Endothelial cell of umbilical vein (primary cell): ENCODE results near the gene MAGEA9B. TPM values are rescaled to one million over a fixed set of nuclear protein-coding genes. Genes with fewer than 3 reads are reported as not detected.
A peak's percentile ranks its signal among the peaks of the same experiment; 100 is the strongest.

ENCODE experiments used
- BruUV-seq: library from RNA; stranded (reverse); fragments of 400-500 nt; replicated peaks from 2 replicates; lab custom pipeline; 2021; lab: Mats Ljungman, UMichigan
- CTCF ChIA-PET: fragments of 300-600, 350-600 bp; sonication (Branson Sonifier 250); formaldehyde crosslinking; loops from one replicate; lab custom pipeline; 2021; ENCODE audit warnings: antibody characterized with exemption, inconsistent platforms; lab: Charles Lee
- POLR2A ChIA-PET: fragments of 300-600, 350-600 bp; sonication (Branson Sonifier 250); formaldehyde crosslinking; loops from one replicate; lab custom pipeline; 2021; ENCODE audit warnings: antibody characterized with exemption, inconsistent platforms; lab: Charles Lee
- DNase-seq: peaks from one replicate; pipeline ENCODE4 v3.0.0-alpha.2; 2011; ENCODE audit warnings: low read depth, low spot score
- FAIRE-seq: peaks from 2 replicates; lab custom pipeline; 2011; peaks lifted over from hg19 to GRCh38; lab: Jason Lieb, UNC
- H2AFZ ChIP-seq: 2 replicates; pipeline ENCODE4 v1.6.0; 2012; ENCODE audit warnings: low read depth, low read length, control low read depth, inconsistent platforms
- H3K27ac ChIP-seq: 2 replicates; pipeline ENCODE4 v1.5.1; 2011; ENCODE audit warnings: low read depth, mild to moderate bottlenecking, control low read depth, low read length, moderate library complexity; ENCODE audit not compliant: insufficient read depth
- H3K27me3 ChIP-seq, 2 experiments: 2 replicates each; pipeline versions ENCODE4 v1.6.0 to v1.6.1; 2011; ENCODE audit warnings: low read length in 2 of 2, mixed read lengths in 1 of 2; ENCODE audit not compliant: control insufficient read depth in 2 of 2, insufficient read depth in 2 of 2
- H3K36me3 ChIP-seq, 2 experiments: 2 replicates in 1 of 2; 3 replicates in 1 of 2; pipeline ENCODE4 v1.5.1; 2011; ENCODE audit warnings: low read length in 2 of 2, mild to moderate bottlenecking in 1 of 2, moderate library complexity in 1 of 2; ENCODE audit not compliant: control insufficient read depth in 2 of 2, insufficient read depth in 2 of 2; ENCODE audit errors: extremely low read depth in 1 of 2
- H3K4me1 ChIP-seq: 3 replicates; pipeline ENCODE4 v1.5.1; 2011; ENCODE audit warnings: mild to moderate bottlenecking, low read length; ENCODE audit not compliant: control insufficient read depth, insufficient read depth; ENCODE audit errors: extremely low read depth
- H3K4me2 ChIP-seq: 2 replicates; pipeline ENCODE4 v1.6.1; 2011; ENCODE audit warnings: low read length, control low read depth, mixed read lengths; ENCODE audit not compliant: insufficient read depth
- H3K4me3 ChIP-seq, 3 experiments: fragments of 200-600 bp in 1 of 3; sonication (generic), shearing (Covaris generic) in 1 of 3; replicated peaks in 1 of 3; 2 replicates each; pipeline ENCODE4 v1.5.1; 2011 to 2016; ENCODE audit warnings: control low read depth in 3 of 3, low read length in 3 of 3, mild to moderate bottlenecking in 2 of 3, inconsistent platforms in 1 of 3, low read depth in 1 of 3, moderate library complexity in 1 of 3; ENCODE audit not compliant: insufficient read depth in 1 of 3
- H3K79me2 ChIP-seq: 2 replicates; pipeline ENCODE4 v1.6.0; 2012; ENCODE audit warnings: low read length, inconsistent platforms; ENCODE audit not compliant: control insufficient read depth, insufficient read depth
- H3K9ac ChIP-seq: replicated peaks from 2 replicates; pipeline ENCODE3; 2011; ENCODE audit warnings: low read length, control low read depth; ENCODE audit not compliant: insufficient read depth; ENCODE audit errors: extremely low read depth
- H3K9me1 ChIP-seq: replicated peaks from 3 replicates; pipeline ENCODE4 v1.6.0; 2011; ENCODE audit warnings: mild to moderate bottlenecking, low read length; ENCODE audit not compliant: control insufficient read depth, insufficient read depth; ENCODE audit errors: extremely low read depth
- H3K9me3 ChIP-seq: replicated peaks from 2 replicates; pipeline ENCODE4 v1.5.1; 2012; ENCODE audit warnings: low read length, inconsistent platforms; ENCODE audit not compliant: control insufficient read depth, insufficient read depth
- H4K20me1 ChIP-seq: replicated peaks from 2 replicates; pipeline ENCODE3; 2011; ENCODE audit warnings: mild to moderate bottlenecking, low read length; ENCODE audit not compliant: control insufficient read depth, insufficient read depth; ENCODE audit errors: extremely low read depth
- EZH2 ChIP-seq: IDR thresholded peaks from 2 replicates; pipeline ENCODE4 v1.6.1; 2012; ENCODE audit warnings: borderline replicate concordance, low read depth, mild to moderate bottlenecking, moderate library complexity, low read length, inconsistent platforms; ENCODE audit not compliant: severe bottlenecking
- GATA2 ChIP-seq: IDR thresholded peaks from 2 replicates; pipeline ENCODE4 v1.7.0; 2011; ENCODE audit warnings: low read depth, mild to moderate bottlenecking, moderate library complexity, mixed read lengths, low read length; ENCODE audit not compliant: insufficient read length, insufficient read depth
- MAX ChIP-seq: IDR thresholded peaks from 2 replicates; pipeline ENCODE4 v1.6.1; 2011; ENCODE audit not compliant: insufficient read depth, insufficient read length
- POLR2A ChIP-seq: IDR thresholded peaks from 2 replicates; pipeline ENCODE4 v1.6.1; 2012; ENCODE audit warnings: low read depth, mild to moderate bottlenecking, control low read depth, low read length
- POLR2AphosphoS5 ChIP-seq: IDR thresholded peaks from 2 replicates; pipeline ENCODE4 v1.6.1; 2012; ENCODE audit warnings: low read depth, mild to moderate bottlenecking, control low read depth, low read length, moderate library complexity; ENCODE audit not compliant: insufficient read depth
- dilution Hi-C: fragments of 300-500 bp; cut with MboI; formaldehyde crosslinking; loops from one replicate; pipeline ENCODE4 v1.15.0; 2019; ENCODE audit warnings: low sequenced_read_pairs; ENCODE audit not compliant: extremely low pct_ligation_motif_present
- intact Hi-C: fragments of 100-400 bp; cut with micrococcal nuclease; formaldehyde crosslinking; loops from one replicate; pipeline ENCODE4 v1.10.0; 2022
- polyA plus RNA-seq, 4 experiments: library from polyadenylated mRNA; depleted of rRNA in 3 of 4; stranded (reverse) in 3 of 4; unstranded in 1 of 4; fragments of >200 nt; gene quantifications; 2 replicates each; pipeline versions ENCODE4 v1.2.1 to v1.2.3, GENCODE V29; 2011 to 2012; ENCODE audit warnings: missing spikeins in 1 of 4
- total RNA-seq: library from RNA; stranded (reverse); gene quantifications from 2 replicates; pipeline ENCODE4 v1.2.3, GENCODE V29; 2021
- TF ChIP-seq, protein P1 (sequence below), 2 donors: IDR thresholded peaks; 1 replicate in 1 of 2; 2 replicates in 1 of 2; pipeline ENCODE4 v1.5.1; 2011; ENCODE audit warnings: low read length in 2 of 2, mild to moderate bottlenecking in 2 of 2, moderate library complexity in 2 of 2, control low read depth in 1 of 2, inconsistent platforms in 1 of 2, low read depth in 1 of 2; ENCODE audit not compliant: insufficient read depth in 1 of 2; ENCODE audit errors: extremely low read depth in 1 of 2

Gene MAGEA9B
- total and polyA plus RNA-seq, 2 donors (not counting 3 experiments of a cell fraction or from before 2014, with no cell fraction given): not detected

DNA sequence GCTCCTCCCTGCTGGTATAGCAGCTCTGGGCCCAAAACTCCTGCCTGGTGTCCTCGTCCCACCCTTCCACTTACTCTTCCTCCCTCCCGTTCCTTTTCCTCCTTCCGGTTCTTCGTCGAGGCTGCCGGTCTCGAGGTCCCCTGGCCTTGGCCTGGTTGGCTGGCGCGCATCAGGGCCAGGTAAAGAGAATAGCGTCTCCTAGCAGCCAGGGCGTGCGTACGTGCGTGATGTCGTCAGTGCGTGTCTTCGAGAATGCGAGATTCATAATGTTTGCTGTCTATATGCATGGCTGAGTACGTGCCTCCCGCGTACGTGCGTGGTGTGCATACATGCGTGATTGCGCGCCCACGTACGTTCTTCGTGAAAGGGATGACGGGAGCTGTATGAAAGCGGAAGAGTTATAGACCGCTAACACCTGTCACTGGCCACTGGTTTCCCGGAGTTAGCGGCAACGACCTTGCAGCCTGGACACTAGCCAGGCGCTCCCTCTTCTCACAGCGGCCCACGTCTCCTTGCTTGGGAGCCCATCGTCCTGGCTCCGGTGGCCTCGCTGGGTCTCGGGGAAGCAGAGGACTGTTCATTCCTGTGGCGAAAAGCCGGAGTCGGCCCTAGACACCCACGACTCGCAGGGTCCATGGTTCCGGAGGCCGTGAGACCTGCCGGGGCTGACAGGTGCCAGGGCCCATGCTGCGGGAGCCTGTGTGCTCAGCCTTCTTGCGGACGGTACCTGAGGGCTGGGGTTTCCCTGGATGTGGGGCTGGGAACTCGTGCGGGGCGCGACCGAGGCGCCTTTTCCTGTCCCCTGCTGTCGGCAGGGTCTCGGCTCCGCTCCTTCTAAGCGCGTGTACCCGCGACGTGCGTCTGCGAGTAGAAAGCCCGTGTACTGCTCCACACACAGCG lies 46.4 kb downstream of the MAGEA9B start, which contains the start of gene EOLA1:
Gene EOLA1 (plus strand): TSS at position 392 of the 900 bp plus-strand sequence. CDS start 4,619 bp downstream, outside the sequence.
- H3K36me3 ChIP-seq: no peaks in the 10 kb centered on the region
- no peaks in the 10 kb centered on the region for H4K20me1 ChIP-seq
- dilution Hi-C loops: no loop called here
- H3K4me2 ChIP-seq: peak within 1 kb of the TSS; percentile 55
- ChIA-PET POLR2A (interaction anchor here (1.0 to 2.5 kb wide), 3 partner anchors 14 to 398 kb away, joined by 7 to 16 read pairs (median 15); partner anchors contain the start of genes EOLA2 and IDS), CTCF (interaction anchor here (1.0 to 3.4 kb wide), 6 partner anchors 13 to 397 kb away, joined by 3 to 20 read pairs (median 4); partner anchors contain the start of genes EOLA2 and IDS)
- H3K4me3 ChIP-seq: peak within 1 kb of the TSS in 2 of 3 experiments; percentile 47 to 90
- H3K27me3 ChIP-seq: no peaks in the 10 kb centered on the region
- H3K9me1 ChIP-seq: no peaks in the 10 kb centered on the region
- DNase-seq (peak; percentile 96), FAIRE-seq (peak; percentile 99)
- peak within 1 kb of the TSS; percentile 48 for H3K27ac ChIP-seq
- BruUV-seq: no TSS peak
- no peaks in the 10 kb centered on the region for H3K79me2 ChIP-seq
- intact Hi-C loops: no loop called here
- H3K9me3 ChIP-seq: no peaks in the 10 kb centered on the region
- TF ChIP-seq EZH2: no peak
- TF ChIP-seq MAX: no peak
- TF ChIP-seq GATA2: no peak
- no peak for TF ChIP-seq POLR2AphosphoS5
- TF ChIP-seq, protein P1, sequence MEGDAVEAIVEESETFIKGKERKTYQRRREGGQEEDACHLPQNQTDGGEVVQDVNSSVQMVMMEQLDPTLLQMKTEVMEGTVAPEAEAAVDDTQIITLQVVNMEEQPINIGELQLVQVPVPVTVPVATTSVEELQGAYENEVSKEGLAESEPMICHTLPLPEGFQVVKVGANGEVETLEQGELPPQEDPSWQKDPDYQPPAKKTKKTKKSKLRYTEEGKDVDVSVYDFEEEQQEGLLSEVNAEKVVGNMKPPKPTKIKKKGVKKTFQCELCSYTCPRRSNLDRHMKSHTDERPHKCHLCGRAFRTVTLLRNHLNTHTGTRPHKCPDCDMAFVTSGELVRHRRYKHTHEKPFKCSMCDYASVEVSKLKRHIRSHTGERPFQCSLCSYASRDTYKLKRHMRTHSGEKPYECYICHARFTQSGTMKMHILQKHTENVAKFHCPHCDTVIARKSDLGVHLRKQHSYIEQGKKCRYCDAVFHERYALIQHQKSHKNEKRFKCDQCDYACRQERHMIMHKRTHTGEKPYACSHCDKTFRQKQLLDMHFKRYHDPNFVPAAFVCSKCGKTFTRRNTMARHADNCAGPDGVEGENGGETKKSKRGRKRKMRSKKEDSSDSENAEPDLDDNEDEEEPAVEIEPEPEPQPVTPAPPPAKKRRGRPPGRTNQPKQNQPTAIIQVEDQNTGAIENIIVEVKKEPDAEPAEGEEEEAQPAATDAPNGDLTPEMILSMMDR (IDR thresholded peaks at IDR 0.05; ENCODE audit: extremely low read depth in 1 of 2, insufficient read depth in 1 of 2, low read depth in 1 of 2, low read length in 2 of 2): no peak
- TF ChIP-seq POLR2A: peak; percentile 38
- H2AFZ ChIP-seq: peak within 1 kb of the TSS; percentile 47
- H3K4me1 ChIP-seq: peaks cover 5% of the 10 kb centered on the region
- H3K9ac ChIP-seq: peak within 1 kb of the TSS; percentile 53
